Tibial nerve (tissue), 4 donors: ENCODE data around the gene WFIKKN1. TPM values are rescaled to one million over a fixed set of nuclear protein-coding genes. Genes with fewer than 3 reads are reported as not detected.

Source experiments
- DNase-seq, 2 donors: peaks; one replicate each; pipeline ENCODE4 v3.0.0-alpha.2; 2019; ENCODE audit warnings: low spot score in 2 of 2
- H3K27ac ChIP-seq, 4 donors: fragments of 200-600 bp; sonication (generic) in 3 of 4; one replicate each; pipeline ENCODE4 v1.5.1; 2017 to 2019; ENCODE audit warnings: mild to moderate bottlenecking in 1 of 4
- H3K27me3 ChIP-seq, 2 donors: fragments of 200-600 bp; sonication (generic) in 1 of 2; one replicate each; pipeline versions ENCODE4 v1.5.1 to v1.6.0; 2017 to 2019
- H3K36me3 ChIP-seq, 3 donors: fragments of 200-600 bp; sonication (generic); one replicate each; pipeline ENCODE4 v1.5.1; 2018 to 2019
- H3K4me1 ChIP-seq, 4 donors: fragments of 200-600 bp; sonication (generic) in 3 of 4; one replicate each; pipeline ENCODE4 v1.5.1; 2017 to 2019
- H3K4me3 ChIP-seq, 4 donors: fragments of 200-600 bp; sonication (generic) in 3 of 4; one replicate each; pipeline ENCODE4 v1.5.1; 2017 to 2019; ENCODE audit warnings: mild to moderate bottlenecking in 1 of 4, moderate library complexity in 1 of 4
- H3K9me3 ChIP-seq, 4 donors: fragments of 200-600 bp; sonication (generic) in 3 of 4; one replicate each; pipeline ENCODE4 v1.5.1; 2017 to 2019
- CTCF ChIP-seq, 5 experiments: fragments of 200-600 bp in 3 of 5; fragments of 450-650 bp in 2 of 5; sonication (generic) in 3 of 5; IDR thresholded peaks; one replicate each; pipeline ENCODE4 v1.5.1; 2016 to 2019; ENCODE audit warnings: antibody characterized with exemption in 5 of 5, mild to moderate bottlenecking in 3 of 5, moderate library complexity in 2 of 5
- EP300 ChIP-seq, 2 donors: sonication (generic); formaldehyde crosslinking; IDR thresholded peaks; one replicate each; pipeline ENCODE4 v1.6.1; 2017; ENCODE audit warnings: antibody characterized with exemption in 2 of 2, mild to moderate bottlenecking in 1 of 2
- POLR2A ChIP-seq, 2 donors: fragments of 450-650 bp; IDR thresholded peaks; one replicate each; pipeline ENCODE4 v1.6.1; 2017; ENCODE audit warnings: antibody characterized with exemption in 2 of 2, mild to moderate bottlenecking in 2 of 2, moderate library complexity in 2 of 2
- WGBS, 2 donors: methylation state at CpG; one replicate each; pipeline ENCODE4 v1.1.5; 2018; 5-methylcytosine and 5-hydroxymethylcytosine counted together
- total RNA-seq, 4 donors: library from RNA; depleted of rRNA; stranded (reverse); fragments of >200 nt; gene quantifications; one replicate each; pipeline ENCODE4 v1.1.0, GENCODE V29; 2016

Gene WFIKKN1
- total RNA-seq, 4 donors from 2014 or later = 0.66 to 3.9 (median 1.8) TPM

GRCh38 chr16:598823-599739 is 31.7 kb upstream of the WFIKKN1 start:
- no peak overlapping the region for H3K27ac ChIP-seq
- no peaks in the 10 kb centered on the region for H3K9me3 ChIP-seq
- 95 to 97% methylated on average over 36 to 41 of the region's 43 CpGs for WGBS, 2 donors
- DNase-seq = no peak
- TF ChIP-seq POLR2A (IDR thresholded peaks at IDR 0.05) = no peak
- no peak for TF ChIP-seq CTCF (IDR thresholded peaks at IDR 0.05)
- TF ChIP-seq EP300 (IDR thresholded peaks at IDR 0.05) = no peak
- H3K36me3 ChIP-seq = peaks cover 0 to 41% (median 4%) of the 10 kb centered on the region in 3 donors
- peaks cover 0 to 13% (median 0%) of the 10 kb centered on the region in 4 donors for H3K4me1 ChIP-seq
- H3K27me3 ChIP-seq = no peaks in the 10 kb centered on the region
- no peak overlapping the region for H3K4me3 ChIP-seq

GRCh38 chr16:600781-601180 is 30.0 kb upstream of the WFIKKN1 start:
- Histone ChIP-seq H3K4me3 (no peak overlapping the region), H3K27ac (no peak overlapping the region), H3K27me3 (no peaks in the 10 kb centered on the region), H3K36me3 (peaks cover 0 to 34% (median 4%) of the 10 kb centered on the region in 3 donors), H3K4me1 (no peaks in the 10 kb centered on the region), H3K9me3 (no peaks in the 10 kb centered on the region)
- 54 to 61% methylated on average over 7 of the region's 7 CpGs for WGBS, 2 donors
- TF ChIP-seq EP300 (IDR thresholded peaks at IDR 0.05) = no peak
- DNase-seq = no peak

GRCh38 chr16:603933-604332 is 26.9 kb upstream of the WFIKKN1 start:
- peaks cover 0 to 16% (median 4%) of the 10 kb centered on the region in 3 donors for H3K36me3 ChIP-seq
- H3K27ac ChIP-seq = no peak overlapping the region
- TF ChIP-seq CTCF (IDR thresholded peaks at IDR 0.05) (no peak), POLR2A (IDR thresholded peaks at IDR 0.05) (no peak), EP300 (IDR thresholded peaks at IDR 0.05) (no peak)
- no peaks in the 10 kb centered on the region for H3K9me3 ChIP-seq
- peaks cover 0 to 2% (median 0%) of the 10 kb centered on the region in 4 donors for H3K4me1 ChIP-seq
- H3K4me3 ChIP-seq = no peak overlapping the region
- H3K27me3 ChIP-seq = no peaks in the 10 kb centered on the region
- no peak for DNase-seq
- WGBS, 2 donors = 75 to 77% methylated on average over 5 of the region's 5 CpGs

GRCh38 chr16:606656-607307 is 24.0 kb upstream of the WFIKKN1 start:
- TF ChIP-seq CTCF (IDR thresholded peaks at IDR 0.05) = no peak
- no peak for TF ChIP-seq EP300 (IDR thresholded peaks at IDR 0.05)
- TF ChIP-seq POLR2A (IDR thresholded peaks at IDR 0.05) = no peak
- Histone ChIP-seq H3K27ac (no peak overlapping the region), H3K4me1 (peaks cover 0 to 26% (median 10%) of the 10 kb centered on the region in 4 donors), H3K36me3 (peaks cover 0 to 11% (median 0%) of the 10 kb centered on the region in 3 donors), H3K27me3 (no peaks in the 10 kb centered on the region), H3K4me3 (no peak overlapping the region), H3K9me3 (no peaks in the 10 kb centered on the region)
- WGBS, 2 donors = 93 to 97% methylated on average over 15 to 21 of the region's 22 CpGs
- DNase-seq = no peak

- no peaks in the 10 kb centered on the region for H3K9me3 ChIP-seq
- TF ChIP-seq POLR2A (IDR thresholded peaks at IDR 0.05) = no peak
- peaks cover 0 to 26% (median 10%) of the 10 kb centered on the region in 4 donors for H3K4me1 ChIP-seq
- no peak overlapping the region for H3K4me3 ChIP-seq
- no peaks in the 10 kb centered on the region for H3K27me3 ChIP-seq
- DNase-seq = no peak
- no peak overlapping the region for H3K27ac ChIP-seq
- 80 to 82% methylated on average over 10 of the region's 10 CpGs for WGBS, 2 donors
- peaks cover 0 to 6% (median 0%) of the 10 kb centered on the region in 3 donors for H3K36me3 ChIP-seq
These were observed 22.8 kb upstream of the WFIKKN1 start for GRCh38 chr16:608019-608418.

- no peak for DNase-seq
- Histone ChIP-seq H3K4me1 (peaks cover 0 to 26% (median 10%) of the 10 kb centered on the region in 4 donors), H3K27ac (no peak overlapping the region), H3K9me3 (no peaks in the 10 kb centered on the region), H3K4me3 (no peak overlapping the region), H3K27me3 (no peaks in the 10 kb centered on the region), H3K36me3 (peaks cover 0 to 16% (median 0%) of the 10 kb centered on the region in 3 donors)
- no peak for TF ChIP-seq CTCF (IDR thresholded peaks at IDR 0.05)
- no peak for TF ChIP-seq EP300 (IDR thresholded peaks at IDR 0.05)
- no peak for TF ChIP-seq POLR2A (IDR thresholded peaks at IDR 0.05)
- 84 to 85% methylated on average over 13 of the region's 13 CpGs for WGBS, 2 donors
These were observed 21.5 kb upstream of the WFIKKN1 start for GRCh38 chr16:609316-609715.
